A549 (cell line): Measurements from ENCODE around the gene ENPEP.

Experiments used
- CBX2 ChIP-seq: fragments of 200-600 bp; sonication (generic); IDR thresholded peaks from 2 replicates; pipeline ENCODE4 v1.6.1; 2016; ENCODE audit warnings: low read depth, mild to moderate bottlenecking, borderline replicate concordance
- CEBPB ChIP-seq, 2 experiments: fragments of >200 bp in 1 of 2; sonication (Bioruptor Twin) in 1 of 2; formaldehyde crosslinking in 1 of 2; IDR thresholded peaks; 2 replicates each; pipeline ENCODE4 v1.6.1; 2012 to 2016
- CTCF ChIP-seq: fragments of >200 bp; sonication (Bioruptor Twin); formaldehyde crosslinking; IDR thresholded peaks from 3 replicates; pipeline ENCODE4 v1.5.1; 2016
- FOSB ChIP-seq: fragments of 250-450 bp; sonication (Bioruptor Pico); IDR thresholded peaks from 2 replicates; pipeline ENCODE4 v1.5.0; 2020; ENCODE audit warnings: mild to moderate bottlenecking, moderate library complexity
- MAX ChIP-seq: IDR thresholded peaks from 2 replicates; pipeline ENCODE4 v1.6.1; 2012
- POLR2A ChIP-seq: IDR thresholded peaks from 2 replicates; pipeline ENCODE4 v1.6.1; 2012; ENCODE audit warnings: mild to moderate bottlenecking, low read length
- REST ChIP-seq: fragments of 200-600 bp; sonication (generic); IDR thresholded peaks from 2 replicates; pipeline ENCODE4 v1.6.1; 2016; ENCODE audit warnings: antibody characterized with exemption, mild to moderate bottlenecking, moderate library complexity
- TP53 ChIP-seq: fragments of 250-450 bp; sonication (Bioruptor Pico); IDR thresholded peaks from 2 replicates; pipeline ENCODE4 v1.5.0; 2021; ENCODE audit warnings: mild to moderate bottlenecking, moderate library complexity

- TF ChIP-seq REST = no peak
- TF ChIP-seq CTCF = no peak
- TF ChIP-seq CBX2 = no peak
- TF ChIP-seq MAX = no peak
- TF ChIP-seq FOSB (CRISPR knock-in tag) = no peak
- TF ChIP-seq CEBPB (IDR thresholded peaks at IDR 0.05) = no peak
- TF ChIP-seq TP53 (CRISPR knock-in tag) = no peak
- TF ChIP-seq POLR2A = no peak
Observed at GRCh38 chr4:110550260-110550659, 74.3 kb downstream of the ENPEP start.
